Sciatic nerve (tissue), 1 donor: ENCODE measurements around the gene PHETA2. TPM values are rescaled to one million over a fixed set of nuclear protein-coding genes. Genes with fewer than 3 reads are reported as not detected.

ENCODE experiments used
- total RNA-seq: library from RNA; stranded (reverse); fragmentation: NEBNext Ultra II Directional; extraction: Animal tissue kit (Norgen Biotek cat#: 25700); gene quantifications from one replicate; pipeline ENCODE4 v1.2.1, GENCODE V29; 2021
- donor health status: DM: no; HTN: no; CAD: no.

Gene PHETA2
- total RNA-seq, 1 donor from 2014 or later = 12.8 TPM

Other genes starting within 250 kb of the PHETA2 start
- gene SREBF2, start 241.1 kb upstream of the PHETA2 start, total RNA-seq = 206 TPM
- 0.40 TPM for gene SHISA8, start 159.2 kb upstream of the PHETA2 start, total RNA-seq
- gene TNFRSF13C, start 147.4 kb upstream of the PHETA2 start, total RNA-seq = 1.2 TPM
- not detected for gene CENPM, start 127.1 kb upstream of the PHETA2 start, total RNA-seq
- gene SEPTIN3, start 104.8 kb upstream of the PHETA2 start, total RNA-seq = 35.5 TPM
- gene WBP2NL, start 75.5 kb upstream of the PHETA2 start, total RNA-seq = 9.4 TPM
- 17.0 TPM for gene NAGA, start 3.4 kb upstream of the PHETA2 start, total RNA-seq
- 53.3 TPM for gene SMDT1, start 5.5 kb downstream of the PHETA2 start, total RNA-seq
- gene NDUFA6, start 16.5 kb downstream of the PHETA2 start, total RNA-seq = 31.9 TPM
- gene CYP2D6, start 56.6 kb downstream of the PHETA2 start, total RNA-seq = 2.0 TPM
- gene TCF20, start 196.4 kb downstream of the PHETA2 start, total RNA-seq = 46.1 TPM